K562 (cell line): ENCODE data around the gene SCRG1. TPM values are rescaled to one million over a fixed set of nuclear protein-coding genes. Genes with fewer than 3 reads are reported as not detected.

Experiments used
- HSF4 ChIP-seq: fragments of 250-450 bp; sonication (Bioruptor Pico); IDR thresholded peaks from 2 replicates; pipeline ENCODE4 v2.1.2; 2022; ENCODE audit warnings: mild to moderate bottlenecking, moderate library complexity, borderline replicate concordance
- NCOA1 ChIP-seq: fragments of 450-650 bp; IDR thresholded peaks from 2 replicates; pipeline ENCODE4 v1.6.1; 2016; ENCODE audit warnings: low read depth
- SMAD4 ChIP-seq: fragments of 250-450 bp; sonication (Bioruptor Pico); conservative IDR thresholded peaks from 2 replicates; pipeline ENCODE4 v1.8.0; 2021; ENCODE audit warnings: inconsistent platforms, mild to moderate bottlenecking, moderate library complexity
- TCF3 ChIP-seq: sonication (generic); formaldehyde crosslinking; IDR thresholded peaks from 2 replicates; pipeline ENCODE4 v1.4.0; 2020; ENCODE audit warnings: mild to moderate bottlenecking, missing genetic modification reagents
- ZNF707 ChIP-seq: fragments of 250-450 bp; sonication (Bioruptor Pico); conservative IDR thresholded peaks from 2 replicates; pipeline ENCODE4 v1.8.0; 2022; ENCODE audit warnings: inconsistent platforms, mild to moderate bottlenecking, moderate library complexity
- polyA plus RNA-seq, 8 experiments: library from polyadenylated mRNA; depleted of rRNA in 4 of 8; stranded (reverse) in 5 of 8; unstranded in 3 of 8; fragments of >200 nt; fragmentation: Nextera tagmentation in 2 of 8; fragmentation: Illumina TruSeq in 1 of 8; extraction: Ambion mirVana in 2 of 8; extraction: Trizol in 1 of 8; gene quantifications; 2 replicates each; pipeline versions ENCODE4 v1.2.1 to v1.2.3, GENCODE V29; 2011 to 2014; ENCODE audit warnings: inconsistent platforms in 1 of 8, missing spikeins in 1 of 8
- small RNA-seq: library from RNA; depleted of rRNA; stranded (forward); fragments of <200 nt; gene quantifications from one replicate; pipeline ENCODE3, GENCODE V24; 2014
- total RNA-seq, 7 experiments: library from RNA; depleted of rRNA in 6 of 7; stranded (reverse); fragments of >200 nt in 6 of 7; fragmentation: Illumina TruSeq in 2 of 7; extraction: Trizol in 2 of 7; gene quantifications; 2 replicates each; pipeline versions ENCODE4 v1.2.1 to v1.2.3, GENCODE V29; 2011 to 2021; ENCODE audit warnings: low replicate concordance in 1 of 7
- TF ChIP-seq, protein P1 (sequence below): fragments of 450-650 bp; IDR thresholded peaks from 2 replicates; pipeline ENCODE4 v1.6.1; 2017; ENCODE audit warnings: antibody characterized with exemption

The SCRG1 gene
- total and polyA plus RNA-seq, 9 of the 15 experiments (the other 6 are each of a cell fraction or from before 2014, with no cell fraction given), result 0.01 TPM; not detected in 7

DNA sequence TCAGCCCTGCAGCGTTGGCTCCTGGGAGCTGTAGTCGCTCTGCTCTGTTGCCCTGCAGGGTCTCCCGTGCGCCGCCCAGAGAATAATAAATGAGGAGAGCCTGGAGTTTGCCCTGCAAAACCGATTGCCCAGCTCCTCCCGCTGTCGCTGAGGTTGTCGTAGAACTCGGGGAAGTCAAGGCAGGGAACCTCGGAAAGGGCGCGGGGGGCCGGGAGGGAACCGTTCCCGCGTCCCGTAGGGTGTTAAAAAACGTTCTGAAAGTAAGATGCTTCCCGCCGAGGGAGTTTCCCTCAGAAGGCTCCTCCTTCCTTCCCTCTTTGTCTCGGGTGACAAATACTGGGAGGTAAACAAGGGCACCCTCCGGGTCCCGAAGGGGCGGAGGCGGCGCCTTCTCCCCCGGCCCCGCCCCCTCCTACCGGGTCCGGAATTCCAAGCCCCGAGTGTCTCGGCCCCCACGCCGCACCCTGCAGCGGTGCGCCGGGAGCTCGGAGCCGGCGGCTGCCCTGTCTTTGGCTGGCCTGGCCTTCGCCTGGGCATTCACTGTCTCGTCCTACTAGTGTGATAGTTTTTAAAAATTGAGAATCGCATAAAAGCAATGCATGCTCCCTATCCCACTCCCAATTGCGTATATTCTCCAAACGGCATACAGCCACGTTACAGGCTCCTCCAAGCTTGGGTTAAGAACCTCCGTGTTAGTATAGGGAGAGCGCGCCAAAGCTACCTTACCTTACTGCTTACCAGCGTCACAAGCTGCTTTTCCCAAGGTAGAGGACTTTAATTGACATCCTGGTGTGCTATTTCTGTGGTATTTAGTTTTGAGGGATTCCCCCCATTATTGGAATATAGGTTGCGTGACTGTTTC lies 63.8 kb downstream of the SCRG1 start (continued):
- TF ChIP-seq SMAD4 (CRISPR knock-in tag), result peak; percentile 41; the same call in 1 of the 2 replicates
- no peak for TF ChIP-seq ZNF707 (CRISPR knock-in tag)
- TF ChIP-seq HSF4 (CRISPR knock-in tag), result no peak
- TF ChIP-seq, protein P1, sequence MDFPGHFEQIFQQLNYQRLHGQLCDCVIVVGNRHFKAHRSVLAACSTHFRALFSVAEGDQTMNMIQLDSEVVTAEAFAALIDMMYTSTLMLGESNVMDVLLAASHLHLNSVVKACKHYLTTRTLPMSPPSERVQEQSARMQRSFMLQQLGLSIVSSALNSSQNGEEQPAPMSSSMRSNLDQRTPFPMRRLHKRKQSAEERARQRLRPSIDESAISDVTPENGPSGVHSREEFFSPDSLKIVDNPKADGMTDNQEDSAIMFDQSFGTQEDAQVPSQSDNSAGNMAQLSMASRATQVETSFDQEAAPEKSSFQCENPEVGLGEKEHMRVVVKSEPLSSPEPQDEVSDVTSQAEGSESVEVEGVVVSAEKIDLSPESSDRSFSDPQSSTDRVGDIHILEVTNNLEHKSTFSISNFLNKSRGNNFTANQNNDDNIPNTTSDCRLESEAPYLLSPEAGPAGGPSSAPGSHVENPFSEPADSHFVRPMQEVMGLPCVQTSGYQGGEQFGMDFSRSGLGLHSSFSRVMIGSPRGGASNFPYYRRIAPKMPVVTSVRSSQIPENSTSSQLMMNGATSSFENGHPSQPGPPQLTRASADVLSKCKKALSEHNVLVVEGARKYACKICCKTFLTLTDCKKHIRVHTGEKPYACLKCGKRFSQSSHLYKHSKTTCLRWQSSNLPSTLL, result no peak
- TF ChIP-seq TCF3 (CRISPR knock-in tag), result no peak
- no peak for TF ChIP-seq NCOA1

Small RNA genes within 50 kb of the gene (small RNA-seq; reads per million reads assigned to genes)
- not detected for gene RNU6-1096P

Other genes with a start within 250 kb of the SCRG1 start
- 17.7 and 19.4 TPM in 2 replicates for gene GALNT7, start 230.3 kb downstream of the SCRG1 start, total RNA-seq (2014; rRNA removed)
- gene GALNT7, start 230.3 kb downstream of the SCRG1 start, total RNA-seq (2014; rRNA removed; fragmentation: Illumina TruSeq; extraction: Trizol), result 33.4 and 38.6 TPM in 2 replicates
- 31.8 and 38.7 TPM in 2 replicates for gene GALNT7, start 230.3 kb downstream of the SCRG1 start, total RNA-seq (2015; rRNA removed; fragmentation: Illumina TruSeq; extraction: Trizol)
- 31.1 and 33.2 TPM in 2 replicates for gene GALNT7, start 230.3 kb downstream of the SCRG1 start, total RNA-seq (2021)
- gene GALNT7, start 230.3 kb downstream of the SCRG1 start, polyA plus RNA-seq (2011; rRNA removed), result 21.3 and 33.2 TPM in 2 replicates
- 27.3 and 32.8 TPM in 2 replicates for gene GALNT7, start 230.3 kb downstream of the SCRG1 start, polyA plus RNA-seq (2014; fragmentation: Illumina TruSeq; extraction: Trizol)
- gene GALNT7, start 230.3 kb downstream of the SCRG1 start, polyA plus RNA-seq (2014; fragmentation: Nextera tagmentation; extraction: Ambion mirVana), result 10 to 100 TPM; 16.7 to 26.1 TPM
- gene GALNT7, start 230.3 kb downstream of the SCRG1 start, polyA plus RNA-seq (2014; rRNA removed), result 21.1 and 21.6 TPM in 2 replicates
- 443 and 555 TPM in 2 replicates for gene HMGB2, start 64.8 kb downstream of the SCRG1 start, total RNA-seq (2014; rRNA removed)
- gene HMGB2, start 64.8 kb downstream of the SCRG1 start, total RNA-seq (2014; rRNA removed; fragmentation: Illumina TruSeq; extraction: Trizol), result 683 and 814 TPM in 2 replicates
- 521 and 540 TPM in 2 replicates for gene HMGB2, start 64.8 kb downstream of the SCRG1 start, total RNA-seq (2015; rRNA removed; fragmentation: Illumina TruSeq; extraction: Trizol)
- 283 and 309 TPM in 2 replicates for gene HMGB2, start 64.8 kb downstream of the SCRG1 start, total RNA-seq (2021)
- gene HMGB2, start 64.8 kb downstream of the SCRG1 start, polyA plus RNA-seq (2011; rRNA removed), result 436 and 626 TPM in 2 replicates
- 656 and 724 TPM in 2 replicates for gene HMGB2, start 64.8 kb downstream of the SCRG1 start, polyA plus RNA-seq (2014; fragmentation: Illumina TruSeq; extraction: Trizol)
- 100 to 1,000 TPM; 596 to 814 TPM for gene HMGB2, start 64.8 kb downstream of the SCRG1 start, polyA plus RNA-seq (2014; fragmentation: Nextera tagmentation; extraction: Ambion mirVana)
- 678 and 822 TPM in 2 replicates for gene HMGB2, start 64.8 kb downstream of the SCRG1 start, polyA plus RNA-seq (2014; rRNA removed)
- gene SAP30, start 28.2 kb downstream of the SCRG1 start, total RNA-seq (2014; rRNA removed), result 47.6 and 50.3 TPM in 2 replicates
- 31.8 and 32.7 TPM in 2 replicates for gene SAP30, start 28.2 kb downstream of the SCRG1 start, total RNA-seq (2014; rRNA removed; fragmentation: Illumina TruSeq; extraction: Trizol)
- 43.9 and 51.1 TPM in 2 replicates for gene SAP30, start 28.2 kb downstream of the SCRG1 start, total RNA-seq (2015; rRNA removed; fragmentation: Illumina TruSeq; extraction: Trizol)
- 28.5 and 32.6 TPM in 2 replicates for gene SAP30, start 28.2 kb downstream of the SCRG1 start, total RNA-seq (2021)
- 29.8 and 42.8 TPM in 2 replicates for gene SAP30, start 28.2 kb downstream of the SCRG1 start, polyA plus RNA-seq (2011; rRNA removed)
- gene SAP30, start 28.2 kb downstream of the SCRG1 start, polyA plus RNA-seq (2014; fragmentation: Illumina TruSeq; extraction: Trizol), result 26.1 and 31.2 TPM in 2 replicates
- gene SAP30, start 28.2 kb downstream of the SCRG1 start, polyA plus RNA-seq (2014; fragmentation: Nextera tagmentation; extraction: Ambion mirVana), result 1 to 10 TPM; 5.9 to 6.9 TPM
- 41.4 and 43.2 TPM in 2 replicates for gene SAP30, start 28.2 kb downstream of the SCRG1 start, polyA plus RNA-seq (2014; rRNA removed)
- 11.8 and 12.8 TPM in 2 replicates for gene HAND2, start 131.1 kb upstream of the SCRG1 start, total RNA-seq (2014; rRNA removed)
- 3.0 and 3.3 TPM in 2 replicates for gene HAND2, start 131.1 kb upstream of the SCRG1 start, total RNA-seq (2014; rRNA removed; fragmentation: Illumina TruSeq; extraction: Trizol)
- 4.2 and 5.6 TPM in 2 replicates for gene HAND2, start 131.1 kb upstream of the SCRG1 start, total RNA-seq (2015; rRNA removed; fragmentation: Illumina TruSeq; extraction: Trizol)
- gene HAND2, start 131.1 kb upstream of the SCRG1 start, total RNA-seq (2021), result 6.0 and 6.6 TPM in 2 replicates
- gene HAND2, start 131.1 kb upstream of the SCRG1 start, polyA plus RNA-seq (2011; rRNA removed), result 0.58 and 2.6 TPM in 2 replicates
- 4.9 and 6.4 TPM in 2 replicates for gene HAND2, start 131.1 kb upstream of the SCRG1 start, polyA plus RNA-seq (2014; fragmentation: Illumina TruSeq; extraction: Trizol)
- gene HAND2, start 131.1 kb upstream of the SCRG1 start, polyA plus RNA-seq (2014; fragmentation: Nextera tagmentation; extraction: Ambion mirVana), result 1 to 10 TPM; 1.7 to 2.0 TPM
- gene HAND2, start 131.1 kb upstream of the SCRG1 start, polyA plus RNA-seq (2014; rRNA removed), result 4.9 and 6.6 TPM in 2 replicates